CD1c-positive myeloid dendritic cell (primary cell): Measurements from ENCODE around the gene LRIF1.
"Not testable (repeated sequence)": the region's sequence is repeated elsewhere in the genome, so short reads cannot be mapped to it uniquely, and the experiment has no call there.

Experiments used
- DNase-seq: peaks from one replicate; pipeline ENCODE4 v3.0.0-alpha.2; 2016; ENCODE audit errors: extremely low spot score

Gene LRIF1

DNA sequence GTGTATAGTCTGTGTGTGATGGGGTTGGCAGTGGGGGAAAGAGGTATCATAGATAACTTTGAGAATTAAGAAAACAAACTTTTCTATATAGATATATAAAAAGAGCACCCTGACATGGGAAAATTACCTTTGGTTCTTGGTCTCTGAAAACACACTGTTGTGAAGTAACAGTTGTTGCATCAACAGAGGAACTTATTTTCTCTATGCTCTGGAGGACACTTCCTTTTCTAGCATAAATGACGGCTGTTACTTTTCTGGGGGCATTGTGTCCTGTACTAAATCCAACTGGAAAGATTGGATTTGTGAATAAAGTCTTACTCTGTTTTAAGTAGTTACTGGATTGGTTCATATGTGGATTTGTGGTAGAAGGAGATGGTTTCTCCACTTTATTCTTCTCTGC lies 12.6 kb downstream of the LRIF1 start:
- DNase-seq: no peak

DNA sequence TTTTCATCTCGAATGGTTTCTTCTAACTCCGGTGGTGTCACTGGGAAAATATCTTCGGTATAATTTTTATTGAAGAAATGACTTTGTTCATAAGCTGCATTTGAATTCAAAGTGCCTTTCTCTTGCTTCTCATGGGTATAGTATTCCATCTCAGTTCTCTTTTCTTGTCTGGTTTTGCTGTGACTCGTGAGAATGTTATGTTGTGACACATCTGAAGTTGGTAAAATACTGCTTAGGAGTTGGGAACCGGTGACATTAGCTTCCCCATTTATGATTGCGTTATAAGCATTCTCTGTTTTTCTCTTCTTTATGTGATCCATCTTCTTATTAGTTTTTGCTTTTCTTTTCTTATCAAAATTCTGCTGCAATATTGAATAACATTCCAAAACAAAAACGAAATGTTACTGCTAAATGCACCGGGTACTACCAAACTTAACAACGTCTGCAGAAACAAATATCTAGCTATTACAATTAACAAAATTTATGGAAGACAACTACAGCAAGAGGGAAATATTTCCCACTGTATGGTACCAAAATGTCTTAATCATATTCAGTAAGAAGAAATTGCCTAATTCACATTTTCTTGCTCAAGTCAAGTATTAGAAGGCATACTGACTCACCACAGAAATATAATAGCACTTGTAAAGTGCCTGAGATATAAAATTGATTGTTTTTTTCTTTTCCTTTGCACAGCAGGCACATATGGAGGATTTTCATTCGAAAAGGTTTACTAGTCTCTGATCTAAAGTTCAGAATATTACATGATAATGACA lies 15.5 kb downstream of the LRIF1 start:
- DNase-seq: peak; percentile 53

DNA sequence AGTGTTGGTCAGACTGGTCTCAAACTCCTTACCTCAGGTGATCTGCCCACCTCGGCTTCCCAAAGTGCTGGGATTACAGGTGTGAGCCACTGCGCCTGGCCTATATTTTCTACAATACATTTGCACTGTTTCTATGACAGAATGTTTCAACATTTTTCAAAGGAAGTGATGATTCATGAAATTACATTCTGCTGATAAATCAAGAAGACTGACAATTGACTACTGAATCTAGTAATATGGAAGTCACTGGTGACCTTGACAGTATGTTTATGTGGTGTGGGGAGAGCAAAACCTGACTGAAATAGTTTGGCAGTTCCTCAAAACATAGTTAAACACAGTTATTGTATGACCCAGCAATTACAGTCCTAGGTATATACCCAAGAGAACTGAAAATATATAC lies 18.1 kb downstream of the LRIF1 start:
- DNase-seq: no peak

DNA sequence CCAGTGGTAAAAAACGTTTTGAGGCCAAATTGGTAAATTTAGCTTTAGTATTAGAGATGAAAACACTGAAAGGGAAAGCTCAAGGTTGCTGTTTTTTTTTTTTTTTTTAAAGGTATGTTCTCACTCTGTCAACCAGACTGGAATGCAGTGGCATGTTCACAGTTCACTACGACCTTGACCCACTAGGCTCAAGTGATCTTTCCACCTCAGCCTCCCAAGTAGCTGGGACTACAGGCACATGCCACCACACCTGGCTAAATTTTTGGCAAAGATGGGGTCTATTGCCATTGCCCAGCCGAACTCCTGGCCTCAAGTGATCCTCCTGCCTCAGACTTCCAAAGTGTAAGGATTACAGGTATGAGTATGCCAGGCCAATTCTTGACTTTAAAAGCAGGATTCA lies 18.9 kb downstream of the LRIF1 start:
- DNase-seq: no peak

DNA sequence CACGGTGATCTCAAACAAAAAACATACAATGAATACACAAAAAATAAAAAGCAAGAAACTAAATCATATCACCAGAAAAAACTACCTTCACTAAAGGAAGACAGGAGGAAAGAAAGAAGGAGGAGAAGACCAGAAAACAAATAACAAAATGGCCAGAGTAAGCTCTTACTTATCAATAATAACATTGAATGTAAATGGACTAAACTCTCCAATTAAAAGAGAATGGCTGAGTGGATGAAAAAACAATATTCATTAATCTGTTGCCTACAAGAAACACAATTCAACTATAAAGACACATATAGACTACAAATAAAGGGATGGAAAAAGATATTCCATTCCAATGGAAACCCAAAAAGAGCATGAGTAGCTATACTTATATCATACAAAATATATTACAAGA lies 27.2 kb downstream of the LRIF1 start:
- no peak for DNase-seq

DNA sequence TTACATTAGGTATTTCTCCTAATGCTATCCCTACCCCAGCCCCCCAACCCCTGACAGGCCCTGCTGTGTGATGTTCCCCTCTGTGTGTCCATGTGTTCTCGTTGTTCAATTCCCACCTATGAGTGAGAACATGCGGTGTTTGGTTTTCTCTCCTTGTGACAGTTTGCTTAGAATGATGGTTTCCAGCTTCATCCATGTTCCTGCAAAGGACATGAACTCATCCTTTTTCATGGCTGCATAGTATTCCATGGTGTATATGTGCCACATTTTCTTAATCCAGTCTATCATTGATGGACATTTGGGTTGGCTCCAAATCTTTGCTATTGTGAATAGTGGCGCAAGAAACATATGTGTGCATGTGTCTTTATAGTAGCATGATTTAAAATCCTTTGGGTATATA lies 32.6 kb downstream of the LRIF1 start:
- DNase-seq: not testable (repeated sequence)

DNA sequence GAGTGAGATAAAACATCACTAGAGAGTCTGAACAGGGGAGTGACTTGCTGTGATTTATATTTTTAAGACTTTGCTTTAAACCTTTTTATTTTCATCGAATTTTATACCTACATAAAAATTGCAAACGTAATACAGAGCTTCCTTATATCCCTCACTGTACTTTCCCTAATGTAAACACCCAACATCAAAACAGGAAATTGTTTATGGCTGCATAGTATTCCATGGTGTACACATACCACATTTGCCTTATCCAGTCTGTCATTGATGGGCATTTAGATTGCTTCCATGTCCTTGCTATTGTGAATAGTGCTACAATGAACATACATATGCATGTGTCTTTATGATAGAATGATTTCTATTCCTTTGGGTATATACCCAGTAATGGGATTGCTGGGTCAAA lies 34.8 kb downstream of the LRIF1 start:
- DNase-seq: no peak

DNA sequence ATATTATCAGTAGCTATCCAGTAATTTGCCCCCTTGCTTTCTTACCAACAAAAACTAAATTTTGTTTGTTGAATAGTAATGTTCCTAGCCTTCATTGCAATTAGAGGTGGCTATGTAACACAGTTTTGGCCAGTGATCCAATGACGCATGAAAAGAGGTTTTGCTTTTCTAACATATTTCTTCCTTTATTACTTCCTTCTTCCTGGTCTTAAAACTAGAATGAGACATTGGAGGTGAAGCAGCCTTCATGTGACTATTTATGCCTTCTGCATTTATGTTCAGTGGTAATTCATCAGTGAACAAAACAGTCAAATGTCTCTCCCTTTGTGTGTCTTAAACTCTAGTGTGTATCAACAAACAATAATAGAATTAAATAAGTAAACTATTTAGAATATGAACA lies 35.5 kb downstream of the LRIF1 start:
- DNase-seq: no peak

DNA sequence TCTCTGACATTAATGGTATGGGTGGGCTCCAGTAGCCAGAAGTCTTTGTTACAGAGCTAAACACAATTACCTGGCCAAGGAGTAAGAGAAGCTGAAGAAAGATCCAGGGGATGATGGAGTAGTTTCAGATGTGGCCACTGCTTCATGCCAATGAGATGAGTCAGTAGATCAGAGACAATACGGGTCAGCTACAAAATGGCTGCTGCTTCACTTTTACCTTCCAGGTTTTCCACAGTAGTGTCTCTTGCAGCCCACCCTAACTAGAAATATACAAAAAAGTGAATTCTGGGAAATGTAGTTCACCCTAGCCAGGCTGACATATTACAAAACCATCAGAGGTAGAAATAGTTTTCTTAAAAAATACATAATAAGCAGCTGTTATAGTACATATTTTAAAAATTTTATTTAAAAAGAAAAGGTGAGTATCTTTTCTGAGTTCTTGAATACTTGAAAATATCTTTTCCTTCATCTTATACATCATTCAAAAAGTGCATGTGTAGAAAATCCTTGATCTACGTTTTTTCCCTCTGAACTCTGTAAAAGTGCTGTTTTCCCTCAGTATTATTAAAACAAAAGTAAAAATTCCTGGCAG lies 36.1 kb downstream of the LRIF1 start:
- DNase-seq: no peak

DNA sequence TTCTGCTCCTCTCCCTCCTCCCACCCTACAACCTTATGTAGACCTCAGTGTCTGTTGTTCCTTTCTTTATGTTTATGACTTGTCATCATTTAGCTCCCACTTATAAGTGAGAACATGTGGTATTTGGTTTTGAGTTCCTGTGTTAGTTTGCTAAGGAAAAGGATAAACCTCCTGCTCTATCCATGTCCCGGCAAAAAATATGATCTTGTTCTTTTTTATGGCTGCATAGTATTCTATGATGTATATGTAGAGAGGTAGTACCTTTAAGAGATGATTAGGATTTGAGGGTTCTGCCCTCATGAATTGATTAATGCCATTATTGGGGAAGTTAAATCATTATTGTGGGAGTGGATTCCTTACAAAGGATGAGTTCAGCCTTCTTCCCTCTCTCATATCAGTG lies 41.8 kb downstream of the LRIF1 start:
- DNase-seq: no peak

DNA sequence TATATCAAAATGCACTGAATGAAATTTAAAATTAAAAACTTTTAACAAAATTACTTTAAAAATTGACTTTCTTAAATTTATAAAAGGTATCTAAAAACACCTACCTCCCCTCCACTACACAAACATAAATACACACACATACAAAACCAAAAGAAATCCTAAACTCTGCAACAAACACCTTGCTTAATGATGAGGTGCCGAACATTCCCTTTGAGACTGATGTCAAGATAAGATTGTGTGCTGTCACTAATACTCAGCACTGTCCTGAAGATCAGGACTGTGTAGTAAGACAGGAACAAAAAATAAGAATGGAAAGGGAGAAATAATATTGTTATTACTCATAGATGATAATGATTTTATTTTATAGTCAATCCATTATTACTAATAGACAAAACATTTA lies 45.7 kb downstream of the LRIF1 start:
- DNase-seq: no peak

DNA sequence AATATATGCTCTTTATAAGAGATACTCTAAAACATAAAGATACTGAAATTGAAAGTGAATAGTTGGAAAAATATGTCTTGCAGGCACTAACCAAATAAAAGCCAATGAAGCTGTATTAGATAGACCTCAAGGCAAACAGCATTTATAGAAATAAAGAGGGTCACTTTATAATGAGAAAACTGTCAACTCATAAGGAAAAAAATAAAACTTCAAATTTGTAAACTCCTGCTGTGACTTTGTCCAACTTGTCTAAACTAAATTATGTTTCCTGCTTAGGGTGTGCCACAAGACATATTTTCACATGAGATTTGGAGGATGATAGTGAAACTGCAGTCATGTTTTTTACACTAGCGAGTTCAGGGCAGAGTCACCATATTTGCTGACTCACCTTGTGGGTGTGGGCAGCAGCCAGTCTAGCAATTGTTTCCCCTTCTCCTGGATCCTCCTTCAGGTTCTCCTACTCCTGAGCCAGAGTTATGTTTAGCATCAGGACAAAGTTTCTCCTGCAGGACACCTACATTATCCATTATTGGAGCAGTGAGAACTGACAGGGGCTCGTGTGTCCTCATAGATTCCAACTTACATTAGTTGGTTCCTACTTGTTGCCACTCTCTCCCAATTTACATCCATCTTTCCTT lies 46.9 kb downstream of the LRIF1 start:
- peak; percentile 50 for DNase-seq

DNA sequence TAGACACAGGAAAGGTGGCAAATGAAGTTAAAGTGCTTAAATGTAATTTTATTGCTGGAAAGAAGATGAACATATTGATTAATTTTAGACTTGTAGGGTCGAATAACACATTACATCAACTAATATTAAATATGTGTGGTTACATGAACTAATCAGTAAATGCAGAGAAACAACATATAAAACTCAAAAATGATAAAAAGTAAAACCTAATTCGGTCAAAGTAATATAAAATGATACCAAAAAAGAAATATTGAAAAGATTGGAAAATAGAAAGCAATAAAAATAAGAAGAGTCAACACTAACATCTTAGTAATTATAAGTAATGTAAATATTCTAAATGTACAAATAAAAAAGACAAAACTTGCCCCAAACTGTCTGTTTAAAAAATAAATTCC lies 47.5 kb downstream of the LRIF1 start:
- no peak for DNase-seq

DNA sequence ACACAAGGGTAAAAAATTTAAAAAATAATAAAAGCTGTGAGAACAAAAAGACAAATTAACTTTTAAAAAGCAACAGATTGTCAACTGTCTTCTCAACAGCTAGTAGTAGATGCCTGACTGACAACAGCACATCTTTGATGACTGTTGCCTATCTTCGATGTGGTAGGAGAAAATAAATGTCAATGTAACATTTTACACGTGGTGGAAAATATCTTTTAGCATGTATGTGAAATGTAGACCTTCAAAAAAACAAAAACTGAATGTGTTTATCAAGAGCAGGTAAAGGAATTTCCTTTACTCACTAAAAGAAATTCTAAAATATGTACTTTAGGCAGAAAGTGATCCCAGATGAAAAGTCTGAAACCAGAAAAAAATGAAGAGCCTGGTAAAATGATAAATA lies 47.9 kb downstream of the LRIF1 start:
- DNase-seq: no peak

DNA sequence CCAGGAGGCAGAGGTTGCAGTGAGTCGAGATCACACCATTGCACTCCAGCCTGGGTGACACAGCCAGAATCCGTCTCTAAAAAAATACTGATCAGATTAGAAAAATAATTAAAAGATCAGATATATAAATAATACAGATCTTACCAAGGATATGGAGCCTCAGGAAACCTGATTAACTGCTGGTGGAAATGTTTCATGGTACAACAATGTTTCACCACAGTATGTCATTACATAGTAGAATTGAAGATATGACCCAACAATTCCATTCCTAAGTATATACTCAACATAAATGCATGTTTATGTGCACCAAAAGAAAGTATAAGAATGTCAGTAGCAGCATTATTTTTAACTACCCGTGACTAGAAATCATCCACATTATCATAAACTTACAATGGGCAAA lies 49.0 kb downstream of the LRIF1 start:
- DNase-seq: no peak

DNA sequence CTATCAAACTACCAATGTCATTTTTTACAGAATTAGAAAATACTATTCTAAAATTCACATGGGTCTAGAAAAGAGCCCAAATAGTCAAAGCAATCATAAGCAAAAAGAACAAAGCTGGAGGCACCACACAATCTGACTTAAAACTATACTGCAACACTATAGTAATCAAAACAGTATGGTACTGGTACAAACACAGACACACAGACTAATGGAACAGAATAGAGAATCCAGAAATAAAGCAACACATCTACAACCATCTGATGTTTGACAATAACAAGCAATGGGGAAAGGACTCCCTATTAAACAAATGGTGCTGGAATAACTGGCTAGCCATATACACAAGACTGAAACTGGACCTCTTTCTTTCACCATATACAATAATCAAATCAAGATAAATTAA lies 50.9 kb downstream of the LRIF1 start:
- no peak for DNase-seq

DNA sequence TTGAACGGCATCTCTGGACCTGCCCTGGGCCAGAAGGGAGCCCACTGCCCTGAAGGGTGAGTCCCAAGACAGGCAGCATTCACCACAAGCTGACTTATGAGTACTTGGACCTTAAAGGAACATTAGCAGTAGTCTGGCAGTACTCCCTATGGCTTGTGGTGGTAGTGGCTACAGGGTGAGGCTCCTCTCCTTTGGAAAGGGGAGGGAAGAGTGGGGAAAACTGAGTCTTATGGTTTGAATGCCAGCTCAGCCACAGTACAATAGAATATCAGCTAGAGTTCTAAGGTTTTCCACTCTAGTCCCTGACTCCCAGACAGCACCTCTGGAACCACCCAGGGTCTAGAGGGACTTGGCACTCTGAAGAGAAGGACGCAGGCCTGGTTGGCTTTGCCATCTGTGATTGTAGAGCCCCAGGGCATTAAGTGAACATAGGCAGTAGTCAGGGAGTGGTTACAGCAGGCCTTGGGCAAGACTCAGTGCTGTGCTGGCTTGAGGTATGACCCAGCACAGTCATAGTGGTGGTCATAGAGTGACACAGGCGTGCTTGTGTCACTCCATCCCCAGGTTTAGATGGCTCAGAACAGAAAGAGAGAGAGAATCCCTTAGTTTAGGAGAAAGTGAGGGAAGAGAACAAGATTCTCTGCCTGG lies 59.7 kb downstream of the LRIF1 start:
- no peak for DNase-seq

DNA sequence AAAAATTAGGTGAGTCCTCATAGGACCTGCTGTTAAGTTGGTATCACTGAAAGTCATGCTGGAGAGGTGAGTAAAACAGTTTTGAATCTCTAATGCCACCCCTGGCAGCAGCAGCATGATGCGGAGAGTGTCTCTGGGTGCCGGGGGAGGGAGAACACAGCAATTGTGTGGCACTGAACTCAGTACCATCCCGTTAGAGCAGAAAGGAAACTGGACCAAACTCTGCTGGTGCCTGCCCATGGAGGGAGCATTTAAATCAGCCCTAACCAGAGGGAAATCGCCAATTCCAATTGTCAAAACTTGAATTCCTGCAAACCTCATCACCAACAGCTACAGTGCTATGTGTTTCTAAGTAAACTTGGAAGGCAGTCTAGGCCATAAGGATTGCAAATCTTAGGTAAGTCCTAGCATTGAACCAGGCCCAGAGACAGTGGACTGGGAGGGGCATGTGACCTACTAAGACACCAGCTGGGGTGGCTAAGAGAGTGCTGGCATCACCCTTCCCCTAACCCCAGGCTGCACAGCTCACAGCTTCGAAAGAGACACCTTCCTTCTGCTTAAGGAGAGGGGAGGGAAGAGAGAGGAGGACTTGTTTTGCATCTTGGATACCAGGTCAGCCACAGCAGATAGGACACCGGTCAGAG lies 60.8 kb downstream of the LRIF1 start:
- DNase-seq: no peak

DNA sequence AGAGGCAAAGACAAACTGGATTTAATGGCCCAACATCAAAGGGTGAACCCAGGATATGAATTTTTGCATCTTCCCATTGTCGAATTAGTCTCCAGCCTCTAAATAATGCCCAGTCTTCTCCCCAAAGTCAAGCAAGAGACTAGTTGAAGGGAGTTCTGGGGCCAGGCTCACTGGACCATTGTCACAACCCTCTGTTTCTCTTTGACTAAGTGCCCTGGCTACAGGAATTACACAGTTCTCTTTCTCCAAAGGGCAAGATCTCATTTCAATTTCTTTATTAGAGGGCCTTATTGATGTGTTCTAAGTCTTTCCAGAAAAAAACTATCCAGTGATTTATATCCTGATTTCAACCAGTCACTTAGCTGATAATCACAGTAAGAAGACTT lies 64.3 kb downstream of the LRIF1 start:
- no peak for DNase-seq

DNA sequence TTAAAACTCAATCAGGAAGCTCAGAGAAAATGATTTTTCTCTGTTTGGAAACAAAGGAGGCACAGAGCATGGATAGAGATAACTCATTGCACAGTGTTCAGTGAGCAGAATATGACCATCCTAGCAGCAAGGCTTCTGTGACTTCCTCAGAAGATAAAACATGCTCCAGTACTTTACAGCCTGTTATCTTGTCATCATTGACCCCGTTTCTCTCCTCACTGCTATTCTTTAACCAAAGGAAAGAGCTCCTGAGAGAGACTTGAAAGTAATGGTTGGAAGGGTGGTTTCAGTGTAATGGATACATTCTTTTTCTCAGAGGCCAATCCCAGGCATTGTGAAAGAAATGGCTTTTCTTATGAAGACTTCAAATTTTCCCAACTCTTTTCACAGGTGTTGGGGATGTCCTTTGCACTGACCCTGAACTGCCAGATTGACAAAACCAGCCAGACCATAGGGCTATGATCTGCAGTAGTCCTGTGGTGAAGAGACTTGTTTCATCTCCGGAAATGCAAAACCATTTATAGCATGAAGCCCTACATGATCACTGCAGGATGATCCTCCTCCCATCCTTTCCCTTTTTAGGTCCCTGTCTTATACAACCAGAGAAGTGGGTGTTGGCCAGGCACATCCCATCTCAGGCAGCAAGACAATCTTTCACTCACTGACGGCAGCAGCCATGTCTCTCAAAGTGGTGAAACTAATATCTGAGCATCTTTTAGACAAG lies 64.8 kb downstream of the LRIF1 start:
- no peak for DNase-seq

DNA sequence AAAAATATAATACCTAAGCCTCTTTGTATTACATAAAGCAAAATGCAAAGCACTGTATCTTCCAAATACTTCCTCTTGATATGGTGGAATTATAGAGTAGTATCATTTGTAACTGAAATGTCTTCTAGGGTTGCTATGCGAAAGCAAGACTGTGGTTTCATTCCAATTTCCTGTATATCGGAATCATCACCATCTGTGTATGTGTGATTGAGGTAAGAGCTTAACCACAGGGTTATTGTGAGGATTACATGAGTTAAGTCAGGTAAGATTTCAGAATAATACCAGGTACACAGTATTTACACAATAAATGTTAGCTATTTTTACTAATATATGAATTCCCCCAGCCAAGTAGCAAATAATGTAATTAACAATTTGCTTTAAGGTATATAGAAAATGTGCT lies 66.0 kb downstream of the LRIF1 start:
- no peak for DNase-seq
